IMR-90 (cell line): ENCODE measurements around the gene ZFYVE26. TPM values are rescaled to one million over a fixed set of nuclear protein-coding genes. Genes with fewer than 3 reads are reported as not detected.

Source experiments
- ATAC-seq: fragments of 200-7000 bp; cut with Tn5 transposase; 2 replicates; pipeline ENCODE4 v1.9.1; 2020; ENCODE audit warnings: low read depth, mild to moderate bottlenecking, moderate library complexity
- BruUV-seq: library from RNA; stranded (reverse); fragments of 400-500 nt; replicated peaks from 2 replicates; lab custom pipeline; 2021; lab: Mats Ljungman, UMichigan
- CTCF ChIA-PET: fragments of 300-600 bp; formaldehyde crosslinking; extraction: SDS; loops from one replicate; lab custom pipeline; 2021; ENCODE audit warnings: antibody characterized with exemption; lab: Yijun Ruan, JAX
- POLR2A ChIA-PET: fragments of 300-600 bp; sonication (Branson Sonifier 250); formaldehyde crosslinking; loops from one replicate; lab custom pipeline; 2022; ENCODE audit warnings: antibody characterized with exemption; ENCODE audit not compliant: unreplicated experiment; lab: Charles Lee
- DNase-seq: peaks from one replicate; pipeline ENCODE4 v3.0.0; 2013
- H2AFZ ChIP-seq: replicated peaks from 2 replicates; pipeline ENCODE3; 2013; ENCODE audit warnings: low read length, mild to moderate bottlenecking; ENCODE audit not compliant: poor library complexity
- H2AK5ac ChIP-seq: 2 replicates; pipeline ENCODE4 v1.6.1; 2013; ENCODE audit warnings: low read depth, low read length, inconsistent platforms
- H2AK9ac ChIP-seq: replicated peaks from 2 replicates; pipeline ENCODE3; 2013; ENCODE audit warnings: mild to moderate bottlenecking, low read depth, low read length, moderate library complexity; ENCODE audit not compliant: poor library complexity
- H2BK120ac ChIP-seq: 2 replicates; pipeline ENCODE4 v1.6.1; 2013; ENCODE audit warnings: low read depth, low read length, inconsistent platforms
- H2BK15ac ChIP-seq: 3 replicates; pipeline ENCODE4 v1.6.1; 2013; ENCODE audit warnings: low read depth, low read length, inconsistent platforms
- H2BK20ac ChIP-seq: 2 replicates; pipeline ENCODE4 v1.6.1; 2013; ENCODE audit warnings: low read depth, mild to moderate bottlenecking, inconsistent platforms, low read length, moderate library complexity
- H2BK5ac ChIP-seq: 2 replicates; pipeline ENCODE4 v1.6.1; 2013; ENCODE audit warnings: mild to moderate bottlenecking, low read depth, low read length, inconsistent platforms; ENCODE audit not compliant: poor library complexity, severe bottlenecking
- H3K14ac ChIP-seq: replicated peaks from 2 replicates; pipeline ENCODE4 v1.6.1; 2013; ENCODE audit warnings: low read depth, low read length, inconsistent platforms
- H3K18ac ChIP-seq: 2 replicates; pipeline ENCODE4 v1.6.1; 2013; ENCODE audit warnings: low read depth, low read length, control low read depth
- H3K23ac ChIP-seq: 2 replicates; pipeline ENCODE4 v1.6.1; 2013; ENCODE audit warnings: low read depth, low read length, inconsistent platforms
- H3K27ac ChIP-seq: 2 replicates; pipeline ENCODE4 v1.5.1; 2013; ENCODE audit warnings: mild to moderate bottlenecking, control low read depth, low read length; ENCODE audit not compliant: insufficient read depth
- H3K27me3 ChIP-seq: 2 replicates; pipeline ENCODE4 v1.6.1; 2013; ENCODE audit warnings: low read length; ENCODE audit not compliant: control insufficient read depth, insufficient read depth
- H3K36me3 ChIP-seq: 2 replicates; pipeline ENCODE4 v1.6.1; 2013; ENCODE audit warnings: low read length, mixed read lengths; ENCODE audit not compliant: control insufficient read depth, insufficient read depth
- H3K4ac ChIP-seq: 2 replicates; pipeline ENCODE4 v1.6.1; 2013; ENCODE audit warnings: low read depth, low read length, inconsistent platforms
- H3K4me1 ChIP-seq: 2 replicates; pipeline ENCODE4 v1.6.1; 2013; ENCODE audit warnings: low read length, mixed read lengths; ENCODE audit not compliant: control insufficient read depth, insufficient read depth
- H3K4me2 ChIP-seq: 2 replicates; pipeline ENCODE4 v1.6.1; 2013; ENCODE audit warnings: low read depth, mild to moderate bottlenecking, control low read depth, low read length, moderate library complexity
- H3K4me3 ChIP-seq: 2 replicates; pipeline ENCODE4 v1.5.1; 2013; ENCODE audit warnings: low read depth, mild to moderate bottlenecking, control low read depth, low read length, moderate library complexity; ENCODE audit not compliant: insufficient read depth
- H3K56ac ChIP-seq: 2 replicates; pipeline ENCODE4 v1.6.1; 2013; ENCODE audit warnings: low read length, inconsistent platforms; ENCODE audit not compliant: insufficient read depth; ENCODE audit errors: extremely low read depth
- H3K79me1 ChIP-seq, 2 experiments: 2 replicates each; pipeline ENCODE4 v1.6.1; 2013; ENCODE audit warnings: low read length in 2 of 2, inconsistent platforms in 1 of 2, low read depth in 1 of 2
- H3K9ac ChIP-seq: 2 replicates; pipeline ENCODE4 v1.6.1; 2013; ENCODE audit warnings: low read depth, low read length, control low read depth
- H3K9me1 ChIP-seq: 2 replicates; pipeline ENCODE4 v1.6.1; 2013; ENCODE audit warnings: low read length, inconsistent platforms; ENCODE audit not compliant: insufficient read depth
- H3K9me3 ChIP-seq: 2 replicates; pipeline ENCODE4 v1.6.1; 2013; ENCODE audit warnings: low read length; ENCODE audit not compliant: control insufficient read depth, insufficient read depth
- H4K20me1 ChIP-seq: 2 replicates; pipeline ENCODE4 v1.6.1; 2013; ENCODE audit warnings: low read length, inconsistent platforms; ENCODE audit not compliant: insufficient read depth
- H4K5ac ChIP-seq: 2 replicates; pipeline ENCODE4 v1.6.1; 2013; ENCODE audit warnings: mild to moderate bottlenecking, low read depth, low read length, control low read depth
- H4K8ac ChIP-seq, 2 experiments: 2 replicates each; pipeline ENCODE4 v1.6.1; 2013; ENCODE audit warnings: low read depth in 2 of 2, low read length in 2 of 2, control low read depth in 1 of 2, inconsistent platforms in 1 of 2
- H4K91ac ChIP-seq: 2 replicates; pipeline ENCODE4 v1.6.1; 2013; ENCODE audit warnings: low read depth, low read length, inconsistent platforms; ENCODE audit not compliant: insufficient read depth
- FOS ChIP-seq: fragments of 150-350 bp; IDR thresholded peaks from 2 replicates; pipeline ENCODE4 v1.6.1; 2016; ENCODE audit warnings: low read depth, low read length
- MAZ ChIP-seq: IDR thresholded peaks from 2 replicates; pipeline ENCODE4 v1.6.1; 2012; ENCODE audit warnings: low read depth, mild to moderate bottlenecking, low read length, improper control_type of control experiment, moderate library complexity, borderline replicate concordance
- MXI1 ChIP-seq: IDR thresholded peaks from 2 replicates; pipeline ENCODE4 v1.6.1; 2012; ENCODE audit warnings: low read depth, mild to moderate bottlenecking, low read length, moderate library complexity, borderline replicate concordance
- POLR2A ChIP-seq: IDR thresholded peaks from 2 replicates; pipeline ENCODE4 v1.6.1; 2012; ENCODE audit warnings: mild to moderate bottlenecking, low read depth, low read length
- RCOR1 ChIP-seq: IDR thresholded peaks from 2 replicates; pipeline ENCODE4 v1.6.1; 2012; ENCODE audit warnings: mild to moderate bottlenecking, low read length, improper control_type of control experiment; ENCODE audit not compliant: insufficient replicate concordance
- WGBS, 2 experiments: methylation state at CpG; one replicate each; pipeline versions ENCODE4 v1.1.5 to v1.1.7; 2013; ENCODE audit warnings: missing lambda C conversion rate in 2 of 2; ENCODE audit not compliant: insufficient read length in 1 of 2; ENCODE audit errors: extremely low coverage in 2 of 2; 5-methylcytosine and 5-hydroxymethylcytosine counted together
- dilution Hi-C: fragments of 300-500 bp; cut with HindIII; formaldehyde crosslinking; loops from one replicate; pipeline ENCODE4 v1.14.3; 2018; ENCODE audit warnings: low sequenced_read_pairs; ENCODE audit not compliant: unreplicated experiment
- in situ Hi-C: fragments of 300-500 bp; cut with MboI; formaldehyde crosslinking; loops from 3 replicates; pipeline ENCODE4 v1.14.3; 2019; ENCODE audit warnings: low sequenced_read_pairs, inconsistent platforms, mixed read lengths
- intact Hi-C: fragments of 100-400 bp; cut with micrococcal nuclease; formaldehyde crosslinking; loops from 2 replicates; pipeline ENCODE4 v1.10.0; 2022
- polyA plus RNA-seq, 3 experiments: library from polyadenylated mRNA; depleted of rRNA; stranded (reverse); fragments of >200 nt; gene quantifications; 2 replicates each; pipeline ENCODE4 v1.2.3, GENCODE V29; 2012; ENCODE audit warnings: low replicate concordance in 1 of 3
- total RNA-seq: library from RNA; depleted of rRNA; stranded (reverse); fragments of >200 nt; gene quantifications from 2 replicates; pipeline ENCODE4 v1.2.3, GENCODE V29; 2012

ZFYVE26 gene
- total and polyA plus RNA-seq, 2 of the 4 experiments (the other 2 are of a cell fraction), result 6.0 to 11.1 TPM

GRCh38 chr14:67736771-67737170, 79.6 kb downstream of the ZFYVE26 start:
- Histone ChIP-seq H3K27ac (no peak overlapping the region), H3K4me2 (no peak overlapping the region), H4K91ac (no peak overlapping the region), H3K4me1 (peaks cover 2% of the 10 kb centered on the region; the same call in 1 of the 2 replicates), H3K23ac (no peak overlapping the region), H2BK5ac (no peak overlapping the region), H3K18ac (no peak overlapping the region), H3K9me1 (no peaks in the 10 kb centered on the region; the same call in 1 of the 2 replicates), H3K36me3 (no peaks in the 10 kb centered on the region), H4K8ac (no peak overlapping the region), H4K20me1 (no peaks in the 10 kb centered on the region), H2BK120ac (no peak overlapping the region), H3K9ac (no peak overlapping the region), H3K4me3 (no peak overlapping the region), H3K79me1 (no peaks in the 10 kb centered on the region), H3K27me3 (peaks cover under 1% of the 10 kb centered on the region; the same call in 1 of the 2 replicates), H3K14ac (no peak overlapping the region), H3K4ac (no peak overlapping the region), H3K56ac (no peak overlapping the region), H2BK20ac (no peak overlapping the region), H4K5ac (no peak overlapping the region), H2BK15ac (no peak overlapping the region), H3K9me3 (no peaks in the 10 kb centered on the region), H2AK5ac (no peak overlapping the region), H2AFZ (no peak overlapping the region), H2AK9ac (no peak overlapping the region)
- ATAC-seq (no peak), DNase-seq (no peak)
- TF ChIP-seq POLR2A, result no peak
- no peak for TF ChIP-seq MXI1
- TF ChIP-seq RCOR1, result no peak
- no peak for TF ChIP-seq MAZ
- no peak for TF ChIP-seq FOS
- dilution Hi-C loops (no loop called here), intact Hi-C loops (no loop called here), in situ Hi-C loops (no loop called here)
- 100% methylated on average over 1 of the region's 4 CpGs; no CpG with 5 or more reads in 1 of the 2 experiments for WGBS, 2 experiments
- ChIA-PET POLR2A (no interaction called here), CTCF (no interaction called here)
- no TSS peak for BruUV-seq
